HepG2 (cell line): ENCODE measurements around the gene ZNF324B.

Experiments
- ZNF3 ChIP-seq: IDR thresholded peaks from 2 replicates; pipeline ENCODE4 v1.7.0; 2017; ENCODE audit warnings: inconsistent platforms
- TF ChIP-seq, protein P1 (sequence below): sonication (generic); formaldehyde crosslinking; conservative IDR thresholded peaks from 2 replicates; pipeline ENCODE4 v1.4.0; 2020; ENCODE audit warnings: missing genetic modification reagents

DNA sequence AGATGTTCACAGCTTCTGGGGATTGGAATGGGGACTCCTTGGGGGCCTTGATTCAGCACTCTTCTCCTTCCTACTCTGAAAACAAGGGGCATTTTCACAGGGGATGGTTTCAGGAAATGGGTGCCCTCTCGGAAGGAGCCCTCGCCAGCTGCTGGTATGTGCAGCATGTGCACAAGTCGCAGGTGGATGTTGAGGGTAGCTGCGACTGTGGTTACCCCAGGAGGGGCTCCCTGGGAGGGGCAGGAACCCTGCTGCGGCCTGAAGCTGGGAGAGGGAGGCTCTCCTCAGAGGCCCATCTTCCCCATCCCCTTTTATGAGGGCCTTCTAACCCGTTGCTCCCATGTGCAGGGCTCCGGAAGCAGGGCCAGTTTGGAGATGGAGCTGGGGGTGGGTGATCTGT is 30.9 kb downstream of the ZNF324B start:
- TF ChIP-seq, protein P1, sequence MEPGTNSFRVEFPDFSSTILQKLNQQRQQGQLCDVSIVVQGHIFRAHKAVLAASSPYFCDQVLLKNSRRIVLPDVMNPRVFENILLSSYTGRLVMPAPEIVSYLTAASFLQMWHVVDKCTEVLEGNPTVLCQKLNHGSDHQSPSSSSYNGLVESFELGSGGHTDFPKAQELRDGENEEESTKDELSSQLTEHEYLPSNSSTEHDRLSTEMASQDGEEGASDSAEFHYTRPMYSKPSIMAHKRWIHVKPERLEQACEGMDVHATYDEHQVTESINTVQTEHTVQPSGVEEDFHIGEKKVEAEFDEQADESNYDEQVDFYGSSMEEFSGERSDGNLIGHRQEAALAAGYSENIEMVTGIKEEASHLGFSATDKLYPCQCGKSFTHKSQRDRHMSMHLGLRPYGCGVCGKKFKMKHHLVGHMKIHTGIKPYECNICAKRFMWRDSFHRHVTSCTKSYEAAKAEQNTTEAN = no peak
- no peak for TF ChIP-seq ZNF3 (CRISPR knock-in tag)
